PC-3 (cell line): ENCODE measurements around the gene CST6. TPM values are rescaled to one million over a fixed set of nuclear protein-coding genes. Genes with fewer than 3 reads are reported as not detected.

Experiments used
- ATAC-seq: fragments of 200-7000 bp; cut with Tn5 transposase; 2 replicates; pipeline ENCODE4 v1.9.1; 2020; ENCODE audit warnings: mild to moderate bottlenecking, moderate library complexity
- BruUV-seq: library from RNA; stranded (reverse); fragments of 400-500 nt; replicated peaks from 2 replicates; lab custom pipeline; 2021; lab: Mats Ljungman, UMichigan
- CTCF ChIA-PET: fragments of 300-600 bp; sonication (Branson Sonifier 250); formaldehyde crosslinking; loops from one replicate; lab custom pipeline; 2022; ENCODE audit warnings: antibody characterized with exemption; lab: Charles Lee
- POLR2A ChIA-PET: fragments of 300-600 bp; sonication (Branson Sonifier 250); formaldehyde crosslinking; loops from one replicate; lab custom pipeline; 2022; ENCODE audit warnings: antibody characterized with exemption; ENCODE audit not compliant: unreplicated experiment; lab: Charles Lee
- DNase-seq: peaks from one replicate; pipeline ENCODE4 v3.0.0-alpha.2; 2015
- H2AFZ ChIP-seq: fragments of 300-600 bp; sonication (generic); 2 replicates; pipeline ENCODE4 v1.6.0; 2016; ENCODE audit warnings: antibody characterized with exemption, low read length
- H3F3A ChIP-seq: fragments of 300-600 bp; sonication (generic); one replicate; pipeline ENCODE4 v1.6.0; 2017; ENCODE audit warnings: antibody characterized with exemption, low read length, control low read depth, mild to moderate bottlenecking; ENCODE audit not compliant: unreplicated experiment
- H3K27ac ChIP-seq: fragments of 300-600 bp; sonication (generic); 2 replicates; pipeline ENCODE4 v1.5.1; 2016; ENCODE audit warnings: mild to moderate bottlenecking, low read length
- H3K27me3 ChIP-seq: fragments of 300-600 bp; sonication (generic); 2 replicates; pipeline ENCODE4 v1.6.1; 2016; ENCODE audit warnings: low read length, mixed read lengths
- H3K36me3 ChIP-seq: fragments of 300-600 bp; sonication (generic); 2 replicates; pipeline ENCODE4 v1.6.1; 2016; ENCODE audit warnings: low read depth, mixed run types, low read length, mixed read lengths
- H3K4me1 ChIP-seq: fragments of 300-600 bp; sonication (generic); 2 replicates; pipeline ENCODE4 v1.5.1; 2016; ENCODE audit warnings: low read length; ENCODE audit not compliant: insufficient read depth
- H3K4me2 ChIP-seq: fragments of 300-600 bp; sonication (generic); 2 replicates; pipeline ENCODE4 v1.6.0; 2016; ENCODE audit warnings: low read length
- H3K4me3 ChIP-seq: fragments of 300-600 bp; sonication (generic); 2 replicates; pipeline ENCODE4 v1.5.1; 2016; ENCODE audit warnings: mild to moderate bottlenecking, low read length, mixed read lengths
- H3K79me2 ChIP-seq: fragments of 300-600 bp; sonication (generic); 2 replicates; pipeline ENCODE4 v1.6.1; 2017; ENCODE audit warnings: low read length, mixed read lengths
- H3K9ac ChIP-seq: fragments of 300-600 bp; sonication (generic); 2 replicates; pipeline ENCODE4 v1.6.0; 2016; ENCODE audit warnings: mild to moderate bottlenecking, low read length
- H3K9me2 ChIP-seq: fragments of 300-600 bp; sonication (generic); replicated peaks from 2 replicates; pipeline ENCODE4 v1.6.1; 2016; ENCODE audit warnings: mixed run types, low read length, mixed read lengths
- H3K9me3 ChIP-seq: fragments of 300-600 bp; sonication (generic); 2 replicates; pipeline ENCODE4 v1.6.1; 2016; ENCODE audit warnings: low read length, mixed read lengths
- H4K20me1 ChIP-seq: fragments of 300-600 bp; sonication (generic); 2 replicates; pipeline ENCODE4 v1.6.1; 2016; ENCODE audit warnings: low read length, mixed read lengths
- EZH2 ChIP-seq: fragments of 300-600 bp; sonication (generic); IDR thresholded peaks from one replicate; pipeline ENCODE4 v1.6.1; 2017; ENCODE audit warnings: antibody characterized with exemption, mild to moderate bottlenecking, low read length; ENCODE audit not compliant: unreplicated experiment
- EZH2phosphoT487 ChIP-seq: fragments of 300-600 bp; sonication (generic); IDR thresholded peaks from 2 replicates; pipeline ENCODE4 v1.6.1; 2018; ENCODE audit warnings: mild to moderate bottlenecking, antibody characterized with exemption, low read length, borderline replicate concordance
- intact Hi-C: fragments of 100-400 bp; cut with micrococcal nuclease; formaldehyde crosslinking; loops from 2 replicates; pipeline ENCODE4 v1.9.0; 2023
- total RNA-seq: library from RNA; depleted of rRNA; stranded (reverse); fragments of >200 nt; gene quantifications from 2 replicates; pipeline ENCODE4 v1.2.3, GENCODE V29; 2014
- TF ChIP-seq, protein P1 (sequence below): fragments of 300-600 bp; sonication (generic); conservative IDR thresholded peaks from 2 replicates; pipeline ENCODE4 v1.5.1; 2017; ENCODE audit warnings: antibody characterized with exemption, low read depth, mild to moderate bottlenecking, low read length

The CST6 gene
- total RNA-seq, 1 experiment from 2014 or later: 84.2 TPM

DNA sequence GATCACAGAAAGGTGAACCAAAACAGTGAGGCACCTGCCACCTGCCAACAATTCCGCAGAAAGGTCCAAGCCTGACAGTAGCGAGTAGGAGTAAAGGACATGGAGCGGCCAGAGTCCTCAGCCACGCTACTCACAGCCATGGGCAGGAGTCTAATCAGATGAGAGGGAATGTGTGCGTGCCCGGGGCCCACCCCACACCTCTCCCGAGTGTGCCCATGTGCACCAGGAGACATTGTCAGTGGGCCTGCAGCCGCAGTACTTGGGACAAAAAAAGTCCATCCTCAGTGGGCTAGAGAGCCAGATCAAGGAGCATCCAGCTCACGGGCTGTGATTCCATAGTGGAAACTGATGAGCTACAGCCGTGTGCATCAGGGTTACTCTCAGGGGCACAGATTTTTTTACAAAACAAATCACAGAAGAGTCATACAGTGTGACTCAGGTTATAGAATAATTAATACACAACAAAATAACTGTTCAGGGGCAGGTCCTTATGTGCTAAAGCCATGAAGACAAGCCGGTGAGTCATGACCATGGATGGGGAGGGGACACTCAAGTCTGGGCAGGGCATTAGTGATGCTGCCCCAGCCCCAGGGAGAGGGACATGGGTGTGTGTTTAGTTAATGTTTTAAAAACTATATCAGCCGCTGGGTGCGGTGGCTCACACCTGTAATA lies 38.2 kb upstream of the CST6 start:
- H3K27me3 ChIP-seq: no peaks in the 10 kb centered on the region
- POLR2A ChIA-PET: no interaction called here
- peak; percentile 82 for DNase-seq

DNA sequence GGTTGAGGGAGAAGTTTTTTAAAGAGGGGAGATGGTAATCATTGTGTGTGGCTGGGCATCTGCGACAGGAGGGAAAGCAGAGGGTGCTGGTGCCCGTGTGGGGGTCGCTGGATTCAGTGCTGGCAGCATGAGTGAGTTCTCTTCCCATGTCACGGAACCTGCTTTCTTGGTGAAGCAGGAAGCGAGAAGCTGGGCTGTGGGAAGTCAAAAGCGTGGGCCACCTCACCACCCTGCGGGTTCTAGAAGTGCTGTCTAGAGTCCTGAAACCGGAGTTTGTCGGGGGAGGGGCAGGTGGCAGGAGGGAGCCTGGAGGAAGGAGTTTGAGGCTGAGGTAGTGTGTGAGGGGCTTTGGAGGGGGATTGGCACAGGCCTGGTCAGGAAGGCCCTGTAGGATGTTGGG lies 36.0 kb upstream of the CST6 start:
- Histone ChIP-seq H3K4me3 (no peak overlapping the region), H4K20me1 (no peaks in the 10 kb centered on the region), H3F3A (no peaks in the 10 kb centered on the region), H3K9ac (no peak overlapping the region), H3K9me2 (no peaks in the 10 kb centered on the region), H3K27ac (no peak overlapping the region), H3K4me1 (peaks cover 6% of the 10 kb centered on the region; the same call in 1 of the 2 replicates), H2AFZ (no peak overlapping the region), H3K79me2 (no peaks in the 10 kb centered on the region), H3K4me2 (no peak overlapping the region), H3K27me3 (no peaks in the 10 kb centered on the region), H3K36me3 (peaks cover 36% of the 10 kb centered on the region), H3K9me3 (no peaks in the 10 kb centered on the region)
- BruUV-seq: no TSS peak
- no peak for ATAC-seq
- CTCF ChIA-PET: no interaction called here
- POLR2A ChIA-PET: no interaction called here
- no peak for DNase-seq
- TF ChIP-seq EZH2phosphoT487 (no peak), EZH2 (no peak)
- TF ChIP-seq, protein P1, sequence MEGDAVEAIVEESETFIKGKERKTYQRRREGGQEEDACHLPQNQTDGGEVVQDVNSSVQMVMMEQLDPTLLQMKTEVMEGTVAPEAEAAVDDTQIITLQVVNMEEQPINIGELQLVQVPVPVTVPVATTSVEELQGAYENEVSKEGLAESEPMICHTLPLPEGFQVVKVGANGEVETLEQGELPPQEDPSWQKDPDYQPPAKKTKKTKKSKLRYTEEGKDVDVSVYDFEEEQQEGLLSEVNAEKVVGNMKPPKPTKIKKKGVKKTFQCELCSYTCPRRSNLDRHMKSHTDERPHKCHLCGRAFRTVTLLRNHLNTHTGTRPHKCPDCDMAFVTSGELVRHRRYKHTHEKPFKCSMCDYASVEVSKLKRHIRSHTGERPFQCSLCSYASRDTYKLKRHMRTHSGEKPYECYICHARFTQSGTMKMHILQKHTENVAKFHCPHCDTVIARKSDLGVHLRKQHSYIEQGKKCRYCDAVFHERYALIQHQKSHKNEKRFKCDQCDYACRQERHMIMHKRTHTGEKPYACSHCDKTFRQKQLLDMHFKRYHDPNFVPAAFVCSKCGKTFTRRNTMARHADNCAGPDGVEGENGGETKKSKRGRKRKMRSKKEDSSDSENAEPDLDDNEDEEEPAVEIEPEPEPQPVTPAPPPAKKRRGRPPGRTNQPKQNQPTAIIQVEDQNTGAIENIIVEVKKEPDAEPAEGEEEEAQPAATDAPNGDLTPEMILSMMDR: no peak
- intact Hi-C loops: no loop called here

More for the DNA sequence above, 38.2 kb upstream of the CST6 start:
- no peaks in the 10 kb centered on the region for H3K79me2 ChIP-seq
- no peaks in the 10 kb centered on the region for H3K9me2 ChIP-seq
- H3K36me3 ChIP-seq: peaks cover 40% of the 10 kb centered on the region
- no peak overlapping the region for H2AFZ ChIP-seq
- no peak overlapping the region for H3K27ac ChIP-seq
- peak; percentile 96 for ATAC-seq
- no peak overlapping the region for H3K4me3 ChIP-seq
- H3F3A ChIP-seq: no peaks in the 10 kb centered on the region
- peaks cover 6% of the 10 kb centered on the region; the same call in 1 of the 2 replicates for H3K4me1 ChIP-seq
- CTCF ChIA-PET: interaction anchor here (0.7 kb wide), 2 partner anchors 86 to 1404 kb away, joined by 9 to 16 read pairs; no protein-coding TSS in a partner anchor
- no peak overlapping the region for H3K9ac ChIP-seq
- intact Hi-C loops: no loop called here
- TF ChIP-seq, protein P1: no peak
- TF ChIP-seq EZH2phosphoT487 (no peak), EZH2 (no peak)
- H4K20me1 ChIP-seq: no peaks in the 10 kb centered on the region
- no peaks in the 10 kb centered on the region for H3K9me3 ChIP-seq
- no TSS peak for BruUV-seq
- no peak overlapping the region for H3K4me2 ChIP-seq
